Right lobe of liver (tissue), 4 donors: ENCODE measurements around the gene RIPOR2.

ENCODE experiments used
- CTCF ChIP-seq, 4 donors: fragments of 200-600 bp in 3 of 4; fragments of 450-650 bp in 1 of 4; IDR thresholded peaks; one replicate each; pipeline versions ENCODE4 v1.5.1 to v1.8.0; 2016 to 2022; ENCODE audit warnings: antibody characterized with exemption in 4 of 4, mild to moderate bottlenecking in 2 of 4
- POLR2A ChIP-seq: fragments of 450-650 bp; IDR thresholded peaks from one replicate; pipeline ENCODE4 v1.6.1; 2017; ENCODE audit warnings: antibody characterized with exemption, mild to moderate bottlenecking
- donor health status: DM: no; HTN: no; CAD: no.
- donor health status: DM: no; HTN: no; CAD: no.
- donor health status: DM: no; HTN: yes; CAD: no.

GRCh38 chr6:24797596-24798216 is 138.1 kb downstream of the RIPOR2 start:
- TF ChIP-seq CTCF (IDR thresholded peaks at IDR 0.05), result no peak
- TF ChIP-seq POLR2A, result no peak
